ENCODE data around the gene TAMALIN. TPM values are rescaled to one million over a fixed set of nuclear protein-coding genes. Genes with fewer than 3 reads are reported as not detected.

The TAMALIN gene
- total and polyA plus RNA-seq, 2 of the 4 experiments (the other 2 are of a cell fraction): 2.7 to 5.3 TPM

DNA sequence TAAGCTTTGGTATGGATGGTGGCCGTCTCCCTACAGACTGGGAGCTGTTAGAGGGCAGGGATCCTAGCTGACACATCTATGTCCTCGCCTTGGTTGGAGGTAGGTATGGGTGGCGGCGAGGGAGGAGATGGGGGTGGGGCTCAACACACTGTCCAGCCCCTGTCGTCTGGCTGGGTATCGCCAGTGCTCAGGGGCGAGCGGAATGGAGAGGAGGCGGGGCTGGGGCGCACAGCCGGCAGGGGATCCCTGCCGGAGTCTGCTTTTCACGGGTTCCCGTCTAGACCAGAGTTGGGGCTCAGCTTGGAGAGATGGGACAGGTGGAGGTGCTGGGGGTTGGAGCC lies 16.1 kb downstream of the TAMALIN start (continued):
- TF ChIP-seq RFX5 (IDR thresholded peaks at IDR 0.05; ENCODE audit: low read depth, low read length) (no peak), MXI1 (IDR thresholded peaks at IDR 0.05; ENCODE audit: borderline replicate concordance, low read depth, low read length) (no peak), CHD1 (IDR thresholded peaks at IDR 0.05; ENCODE audit: low read depth, low read length) (no peak), MAZ (IDR thresholded peaks at IDR 0.05; ENCODE audit: borderline replicate concordance, low read depth, low read length) (no peak), POLR2A (IDR thresholded peaks at IDR 0.05; ENCODE audit: low read depth, low read length) (no peak), CEBPB (IDR thresholded peaks at IDR 0.05; ENCODE audit: low read depth, low read length) (no peak)
